Left ventricle myocardium inferior (tissue), 1 donor: ENCODE measurements around the gene TMEM250. TPM values are rescaled to one million over a fixed set of nuclear protein-coding genes. Genes with fewer than 3 reads are reported as not detected.

Source experiments
- DNase-seq: peaks from one replicate; pipeline ENCODE4 v3.0.0-alpha.2; 2020
- H3K27ac ChIP-seq: fragments of 200-600 bp; replicated peaks from 2 replicates; pipeline ENCODE4 v1.8.0; 2021
- H3K27me3 ChIP-seq: fragments of 200-600 bp; 2 replicates; pipeline ENCODE4 v1.8.0; 2021; ENCODE audit warnings: low read depth
- H3K36me3 ChIP-seq: fragments of 200-600 bp; 2 replicates; pipeline ENCODE4 v1.8.0; 2021
- H3K4me1 ChIP-seq: fragments of 200-600 bp; 2 replicates; pipeline ENCODE4 v1.8.0; 2021
- H3K4me3 ChIP-seq: fragments of 200-600 bp; 2 replicates; pipeline ENCODE4 v1.8.0; 2021; ENCODE audit warnings: mild to moderate bottlenecking, moderate library complexity
- H3K9me3 ChIP-seq: fragments of 200-600 bp; replicated peaks from 2 replicates; pipeline ENCODE4 v1.8.0; 2021
- CTCF ChIP-seq: fragments of 200-600 bp; IDR thresholded peaks from 2 replicates; pipeline ENCODE4 v1.8.0; 2021; ENCODE audit warnings: antibody characterized with exemption, mild to moderate bottlenecking, borderline replicate concordance
- intact Hi-C: fragments of 100-400 bp; cut with micrococcal nuclease; formaldehyde crosslinking; loops from one replicate; pipeline ENCODE4 v1.11.0; 2022
- total RNA-seq: library from RNA; stranded (reverse); fragmentation: NEBNext Ultra II Directional; extraction: Animal tissue kit (Norgen Biotek cat#: 25700); gene quantifications from one replicate; pipeline ENCODE4 v1.2.1, GENCODE V29; 2021
- donor health status: DM: no; HTN: yes; CAD: no; lungs with severe emphysema.

Gene TMEM250
- total RNA-seq, 1 donor from 2014 or later: 15.1 TPM

GRCh38 chr9:136131629-136132511, 13.2 kb upstream of the TMEM250 start:
- H3K9me3 ChIP-seq: no peaks in the 10 kb centered on the region
- H3K27ac ChIP-seq: no peak overlapping the region
- H3K27me3 ChIP-seq: peaks cover 97% of the 10 kb centered on the region
- no peaks in the 10 kb centered on the region for H3K36me3 ChIP-seq
- intact Hi-C loops: no loop called here
- no peak for TF ChIP-seq CTCF
- no peak for DNase-seq
- H3K4me3 ChIP-seq: no peak overlapping the region
- H3K4me1 ChIP-seq: peaks cover 34% of the 10 kb centered on the region

DNA sequence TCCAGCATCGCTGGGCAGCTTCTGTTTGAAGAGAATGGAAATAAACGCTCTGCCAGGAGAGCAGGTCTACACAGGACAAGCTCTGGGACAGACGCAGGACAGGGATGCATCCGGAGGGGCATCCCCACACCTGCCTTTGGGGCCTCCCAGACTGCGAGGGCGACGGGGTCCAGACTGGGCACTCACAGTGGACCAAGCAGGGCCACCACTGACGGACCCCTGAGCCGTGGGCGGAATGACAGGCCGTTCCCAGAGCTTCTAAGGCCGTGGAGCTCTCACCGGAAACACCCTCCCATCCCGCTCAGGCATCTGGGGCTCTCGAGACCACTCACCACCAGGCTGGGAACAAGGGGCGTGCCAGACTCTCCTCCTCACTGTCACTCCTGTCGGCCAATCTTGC, 10.5 kb upstream of the TMEM250 start:
- intact Hi-C loops: no loop called here
- no peak for TF ChIP-seq CTCF
- Histone ChIP-seq H3K27ac (no peak overlapping the region), H3K4me1 (peaks cover 17% of the 10 kb centered on the region), H3K27me3 (peaks cover 82% of the 10 kb centered on the region), H3K9me3 (no peaks in the 10 kb centered on the region), H3K4me3 (no peak overlapping the region), H3K36me3 (no peaks in the 10 kb centered on the region)
- DNase-seq: no peak

- Histone ChIP-seq H3K4me3 (no peak overlapping the region), H3K27ac (no peak overlapping the region), H3K9me3 (no peaks in the 10 kb centered on the region), H3K27me3 (peaks cover 74% of the 10 kb centered on the region), H3K4me1 (peaks cover 9% of the 10 kb centered on the region), H3K36me3 (no peaks in the 10 kb centered on the region)
- intact Hi-C loops: no loop called here
- no peak for TF ChIP-seq CTCF
- no peak for DNase-seq
These were observed 9.8 kb upstream of the TMEM250 start for GRCh38 chr9:136128436-136128835.

GRCh38 chr9:136127313-136127712, 8.6 kb upstream of the TMEM250 start:
- no peak for DNase-seq
- intact Hi-C loops: no loop called here
- Histone ChIP-seq H3K27ac (no peak overlapping the region), H3K27me3 (peaks cover 64% of the 10 kb centered on the region), H3K4me3 (no peak overlapping the region), H3K36me3 (no peaks in the 10 kb centered on the region), H3K9me3 (no peaks in the 10 kb centered on the region), H3K4me1 (peaks cover 10% of the 10 kb centered on the region)
- no peak for TF ChIP-seq CTCF

GRCh38 chr9:136124976-136125692, 6.5 kb upstream of the TMEM250 start:
- no peak for TF ChIP-seq CTCF
- peaks cover 43% of the 10 kb centered on the region for H3K27me3 ChIP-seq
- H3K4me1 ChIP-seq: peaks cover 14% of the 10 kb centered on the region
- H3K36me3 ChIP-seq: no peaks in the 10 kb centered on the region
- no peaks in the 10 kb centered on the region for H3K9me3 ChIP-seq
- H3K27ac ChIP-seq: no peak overlapping the region
- no peak overlapping the region for H3K4me3 ChIP-seq
- no peak for DNase-seq
- intact Hi-C loops: loop anchor here (5.0 kb wide), 1 partner anchor 158 kb away; no protein-coding TSS in a partner anchor
